HG03039 (cell line): ENCODE data around the gene GPATCH3.
"Not testable (repeated sequence)": the region's sequence is repeated elsewhere in the genome, so short reads cannot be mapped to it uniquely, and the experiment has no call there.

Experiments used
- ATAC-seq: cut with Tn5 transposase; IDR thresholded peaks from one replicate; pipeline ENCODE4 v1.9.1; 2021; ENCODE audit warnings: mild to moderate bottlenecking, moderate library complexity; ENCODE audit not compliant: unreplicated experiment

Gene GPATCH3

GRCh38 chr1:26874896-26875295 lies 25.4 kb downstream of the GPATCH3 start:
- no peak for ATAC-seq

GRCh38 chr1:26873097-26873496 lies 27.2 kb downstream of the GPATCH3 start:
- ATAC-seq = not testable (repeated sequence)

- ATAC-seq = peak; percentile 88
Measured at GRCh38 chr1:26864610-26865480, 35.4 kb downstream of the GPATCH3 start.

GRCh38 chr1:26863685-26864077 lies 36.6 kb downstream of the GPATCH3 start:
- ATAC-seq = no peak

- ATAC-seq = no peak
Measured at GRCh38 chr1:26862781-26863684, 37.2 kb downstream of the GPATCH3 start, which contains the start of gene SFN. Gene SFN, plus strand, starts transcription at chr1:26863149. Its CDS starts 64 bp downstream, at chr1:26863213.

- ATAC-seq = no peak
Measured at GRCh38 chr1:26861889-26862378, 38.3 kb downstream of the GPATCH3 start.

GRCh38 chr1:26861286-26861701 lies 39.0 kb downstream of the GPATCH3 start:
- no peak for ATAC-seq

GRCh38 chr1:26858891-26859640 lies 41.2 kb downstream of the GPATCH3 start:
- ATAC-seq = no peak

- no peak for ATAC-seq
Measured at GRCh38 chr1:26858160-26858559, 42.1 kb downstream of the GPATCH3 start.

- ATAC-seq = no peak
Measured at GRCh38 chr1:26857473-26858060, 42.7 kb downstream of the GPATCH3 start.

- ATAC-seq = no peak
Measured at GRCh38 chr1:26856604-26857469, 43.4 kb downstream of the GPATCH3 start.

GRCh38 chr1:26856181-26856580 lies 44.1 kb downstream of the GPATCH3 start:
- ATAC-seq = no peak

GRCh38 chr1:26855636-26856035 lies 44.6 kb downstream of the GPATCH3 start:
- ATAC-seq = no peak

- no peak for ATAC-seq
Measured at GRCh38 chr1:26854906-26855305, 45.4 kb downstream of the GPATCH3 start.

- ATAC-seq = no peak
Measured at GRCh38 chr1:26853600-26853999, 46.7 kb downstream of the GPATCH3 start.

GRCh38 chr1:26853156-26853555 lies 47.1 kb downstream of the GPATCH3 start:
- ATAC-seq = no peak

- ATAC-seq = no peak
Measured at GRCh38 chr1:26852701-26853100, 47.6 kb downstream of the GPATCH3 start.

GRCh38 chr1:26851106-26851684 lies 49.1 kb downstream of the GPATCH3 start:
- no peak for ATAC-seq
